MCF 10A (cell line): Measurements from ENCODE around the gene MVK. TPM values are rescaled to one million over a fixed set of nuclear protein-coding genes. Genes with fewer than 3 reads are reported as not detected.

Experiments
- BruUV-seq: library from RNA; stranded (reverse); fragments of 400-500 nt; replicated peaks from 2 replicates; lab custom pipeline; 2021; lab: Mats Ljungman, UMichigan
- CTCF ChIA-PET: fragments of 300-600 bp; sonication (Branson Sonifier 250); formaldehyde crosslinking; extraction: SDS; loops from one replicate; lab custom pipeline; 2021; ENCODE audit warnings: antibody characterized with exemption, inconsistent platforms; lab: Yijun Ruan, JAX
- POLR2A ChIA-PET: fragments of 300-600, 350-650 bp; sonication (Branson Sonifier 250); formaldehyde crosslinking; extraction: SDS; loops from one replicate; lab custom pipeline; 2020; ENCODE audit warnings: antibody characterized with exemption, inconsistent platforms; lab: Yijun Ruan, JAX
- DNase-seq: peaks from one replicate; pipeline ENCODE4 v3.0.0-alpha.2; 2018; ENCODE audit not compliant: unreplicated experiment
- H3K27ac Mint-ChIP-seq: one replicate; pipeline ENCODE4 v1.8.0; 2022; ENCODE audit warnings: mild to moderate bottlenecking, low read depth, mixed read lengths; ENCODE audit not compliant: unreplicated experiment
- H3K27me3 Mint-ChIP-seq: one replicate; pipeline ENCODE4 v1.8.0; 2022; ENCODE audit warnings: mixed read lengths; ENCODE audit not compliant: insufficient read depth, unreplicated experiment
- H3K36me3 Mint-ChIP-seq: one replicate; pipeline ENCODE4 v1.8.0; 2022; ENCODE audit warnings: mild to moderate bottlenecking, moderate library complexity, mixed read lengths; ENCODE audit not compliant: insufficient read depth, unreplicated experiment
- H3K4me1 Mint-ChIP-seq: one replicate; pipeline ENCODE4 v1.8.0; 2022; ENCODE audit warnings: mixed read lengths; ENCODE audit not compliant: insufficient read depth, unreplicated experiment
- H3K4me3 Mint-ChIP-seq: one replicate; pipeline ENCODE4 v1.8.0; 2022; ENCODE audit warnings: mild to moderate bottlenecking, moderate library complexity, mixed read lengths; ENCODE audit not compliant: unreplicated experiment
- H3K9me3 Mint-ChIP-seq: one replicate; pipeline ENCODE4 v1.8.0; 2022; ENCODE audit warnings: mixed read lengths; ENCODE audit not compliant: unreplicated experiment
- intact Hi-C: fragments of 100-400 bp; cut with micrococcal nuclease; formaldehyde crosslinking; loops from 2 replicates; pipeline ENCODE4 v1.14.1; 2022
- total RNA-seq: library from RNA; stranded (reverse); gene quantifications from 2 replicates; pipeline ENCODE4 v1.2.3, GENCODE V29; 2022
- TF ChIP-seq, protein P1 (sequence below): fragments of 200-600 bp; IDR thresholded peaks from one replicate; pipeline ENCODE4 v1.8.0; 2022; ENCODE audit warnings: antibody characterized with exemption, mild to moderate bottlenecking; ENCODE audit not compliant: unreplicated experiment

Gene MVK
- total RNA-seq, 1 experiment from 2014 or later: 17.1 TPM

DNA sequence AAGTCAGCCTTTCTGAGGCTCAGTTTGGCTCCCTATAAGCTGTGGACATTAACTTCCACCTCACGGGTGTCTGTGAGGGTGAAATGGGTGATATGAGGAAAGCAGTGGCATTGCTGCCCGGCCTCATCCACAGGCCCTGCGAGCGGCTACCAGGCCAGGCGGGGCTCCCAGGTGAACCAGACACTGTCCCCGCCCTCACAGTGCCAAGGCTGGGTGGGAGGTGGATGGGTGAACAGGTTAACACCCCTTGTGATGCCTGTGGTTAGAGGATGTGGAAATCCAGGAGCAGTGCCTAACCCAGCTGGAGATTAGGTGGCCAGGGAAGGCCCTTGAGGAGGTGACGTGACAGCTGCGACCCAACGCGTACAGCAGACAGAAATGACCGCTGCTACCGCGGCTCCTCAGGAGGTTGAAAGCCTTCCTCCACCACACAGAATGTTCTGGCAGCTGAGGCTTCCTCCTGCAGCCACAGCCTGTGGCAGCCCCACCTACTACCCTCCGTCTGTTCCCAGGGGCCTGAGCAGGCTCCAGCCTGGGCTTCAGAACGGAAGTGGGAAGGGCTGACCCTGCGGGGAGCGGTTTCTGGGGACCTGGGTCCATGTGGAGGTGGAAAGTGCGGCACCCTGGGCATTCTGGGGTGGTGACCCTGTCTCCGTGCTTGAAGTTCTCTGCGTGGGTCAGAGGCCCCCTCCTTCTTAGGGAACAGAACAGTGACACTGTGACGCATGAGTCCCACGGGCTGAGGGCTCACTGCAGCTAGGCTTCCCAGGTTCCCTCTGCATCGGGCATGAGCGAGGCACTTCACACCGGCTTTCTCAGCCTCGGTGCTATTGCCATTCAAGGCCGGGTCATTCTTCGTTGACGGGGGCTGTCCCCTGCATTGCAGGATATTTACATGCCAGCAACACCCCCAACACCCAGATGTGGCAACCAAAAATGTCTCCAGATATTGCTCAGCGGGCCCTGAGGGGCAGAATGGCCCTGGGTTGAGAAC lies 10.0 kb upstream of the MVK start:
- peaks cover 28% of the 10 kb centered on the region for H3K36me3 Mint-ChIP-seq
- no peaks in the 10 kb centered on the region for H3K9me3 Mint-ChIP-seq
- H3K4me1 Mint-ChIP-seq: no peaks in the 10 kb centered on the region
- no peak overlapping the region for H3K27ac Mint-ChIP-seq
- DNase-seq: no peak
- POLR2A ChIA-PET: interaction anchor here (1.7 kb wide), 1 partner anchor 11 kb away, joined by 6 read pairs; no protein-coding TSS in a partner anchor
- intact Hi-C loops: no loop called here
- no peaks in the 10 kb centered on the region for H3K27me3 Mint-ChIP-seq
- BruUV-seq: no TSS peak
- H3K4me3 Mint-ChIP-seq: no peak overlapping the region
- CTCF ChIA-PET: interaction anchor here (0.8 to 1.3 kb wide), 3 partner anchors 8 to 45 kb away, joined by 3 to 4 read pairs (median 3); no protein-coding TSS in a partner anchor
- TF ChIP-seq, protein P1, sequence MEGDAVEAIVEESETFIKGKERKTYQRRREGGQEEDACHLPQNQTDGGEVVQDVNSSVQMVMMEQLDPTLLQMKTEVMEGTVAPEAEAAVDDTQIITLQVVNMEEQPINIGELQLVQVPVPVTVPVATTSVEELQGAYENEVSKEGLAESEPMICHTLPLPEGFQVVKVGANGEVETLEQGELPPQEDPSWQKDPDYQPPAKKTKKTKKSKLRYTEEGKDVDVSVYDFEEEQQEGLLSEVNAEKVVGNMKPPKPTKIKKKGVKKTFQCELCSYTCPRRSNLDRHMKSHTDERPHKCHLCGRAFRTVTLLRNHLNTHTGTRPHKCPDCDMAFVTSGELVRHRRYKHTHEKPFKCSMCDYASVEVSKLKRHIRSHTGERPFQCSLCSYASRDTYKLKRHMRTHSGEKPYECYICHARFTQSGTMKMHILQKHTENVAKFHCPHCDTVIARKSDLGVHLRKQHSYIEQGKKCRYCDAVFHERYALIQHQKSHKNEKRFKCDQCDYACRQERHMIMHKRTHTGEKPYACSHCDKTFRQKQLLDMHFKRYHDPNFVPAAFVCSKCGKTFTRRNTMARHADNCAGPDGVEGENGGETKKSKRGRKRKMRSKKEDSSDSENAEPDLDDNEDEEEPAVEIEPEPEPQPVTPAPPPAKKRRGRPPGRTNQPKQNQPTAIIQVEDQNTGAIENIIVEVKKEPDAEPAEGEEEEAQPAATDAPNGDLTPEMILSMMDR: no peak

DNA sequence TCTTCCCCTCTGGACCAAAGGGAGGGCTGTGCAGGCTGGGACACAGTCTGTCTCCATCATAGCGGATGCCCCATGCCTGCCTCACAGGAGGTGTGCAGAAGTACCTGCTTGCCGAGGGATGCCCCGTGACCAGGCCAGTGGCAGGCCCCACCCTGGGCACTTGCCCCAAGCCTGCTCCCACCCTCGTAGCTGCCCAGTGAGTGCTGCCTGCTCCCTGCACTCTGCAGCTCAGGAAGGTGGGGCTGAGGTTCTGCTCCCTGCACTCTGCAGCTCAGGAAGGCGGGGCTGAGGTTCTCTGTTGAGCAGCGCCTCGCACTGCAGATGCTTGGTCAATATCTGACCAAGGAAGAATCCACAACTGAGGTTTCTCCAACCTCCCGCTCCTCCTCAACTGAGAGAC lies 7.2 kb upstream of the MVK start:
- Mint-ChIP-seq H3K27me3 (no peaks in the 10 kb centered on the region), H3K9me3 (no peaks in the 10 kb centered on the region), H3K4me1 (no peaks in the 10 kb centered on the region), H3K4me3 (no peak overlapping the region), H3K36me3 (peaks cover 54% of the 10 kb centered on the region), H3K27ac (no peak overlapping the region)
- DNase-seq: no peak
- BruUV-seq: no TSS peak
- CTCF ChIA-PET: interaction anchor here (1.1 to 1.9 kb wide), 2 partner anchors 10 to 47 kb away, joined by 3 to 6 read pairs; no protein-coding TSS in a partner anchor
- intact Hi-C loops: no loop called here
- TF ChIP-seq, protein P1: no peak
- POLR2A ChIA-PET: interaction anchor here (0.6 to 1.1 kb wide), 2 partner anchors 10 to 15 kb away, joined by 3 to 6 read pairs; no protein-coding TSS in a partner anchor

- POLR2A ChIA-PET: interaction anchor here (0.6 kb wide), 1 partner anchor 16 kb away, joined by 3 read pairs; no protein-coding TSS in a partner anchor
- H3K9me3 Mint-ChIP-seq: no peaks in the 10 kb centered on the region
- no peak overlapping the region for H3K4me3 Mint-ChIP-seq
- no peak overlapping the region for H3K27ac Mint-ChIP-seq
- peaks cover 55% of the 10 kb centered on the region for H3K36me3 Mint-ChIP-seq
- H3K4me1 Mint-ChIP-seq: no peaks in the 10 kb centered on the region
- CTCF ChIA-PET: interaction anchor here (1.1 kb wide), 1 partner anchor 11 kb away, joined by 3 read pairs; no protein-coding TSS in a partner anchor
- no peaks in the 10 kb centered on the region for H3K27me3 Mint-ChIP-seq
- TF ChIP-seq, protein P1: no peak
- intact Hi-C loops: no loop called here
- no peak for DNase-seq
- BruUV-seq: no TSS peak
Observed at GRCh38 chr12:109567296-109567695, 6.3 kb upstream of the MVK start.

DNA sequence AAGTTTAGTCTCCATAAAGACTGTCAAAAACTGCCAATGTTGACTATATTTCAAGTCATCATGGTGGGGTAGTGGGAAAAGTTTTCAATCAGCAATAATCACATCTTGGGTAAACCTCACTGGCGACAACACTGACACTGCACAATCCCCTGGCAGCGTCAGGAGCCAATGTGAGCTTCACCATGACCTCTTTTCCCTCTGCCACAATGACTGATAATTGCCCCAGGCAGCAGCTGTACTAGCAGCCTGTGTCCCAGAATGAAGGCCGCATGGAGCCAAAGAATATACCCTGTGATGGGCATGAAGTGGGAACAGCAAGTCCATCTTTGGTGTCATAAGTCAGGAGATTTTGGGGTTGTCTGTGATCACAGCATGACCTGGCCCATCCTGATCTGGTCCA lies 5.6 kb upstream of the MVK start:
- no TSS peak for BruUV-seq
- DNase-seq: no peak
- no peaks in the 10 kb centered on the region for H3K27me3 Mint-ChIP-seq
- H3K9me3 Mint-ChIP-seq: no peaks in the 10 kb centered on the region
- ChIA-PET CTCF (interaction anchor here (2.1 kb wide), 1 partner anchor 29 kb away, joined by 11 read pairs; no protein-coding TSS in a partner anchor), POLR2A (no interaction called here)
- no peak overlapping the region for H3K4me3 Mint-ChIP-seq
- no peak overlapping the region for H3K27ac Mint-ChIP-seq
- TF ChIP-seq, protein P1: no peak
- intact Hi-C loops: no loop called here
- peaks cover 6% of the 10 kb centered on the region for H3K4me1 Mint-ChIP-seq
- peaks cover 57% of the 10 kb centered on the region for H3K36me3 Mint-ChIP-seq
